CD14-positive monocyte (primary cell): ENCODE measurements around the gene RAB11FIP3. TPM values are rescaled to one million over a fixed set of nuclear protein-coding genes. Genes with fewer than 3 reads are reported as not detected.

Source experiments
- DNase-seq, 3 donors: peaks; one replicate each; pipeline ENCODE4 v3.0.0-alpha.2; 2011 to 2022
- H2AFZ ChIP-seq: 2 replicates; pipeline ENCODE4 v1.6.0; 2012; ENCODE audit warnings: mild to moderate bottlenecking, low read depth, low read length, inconsistent platforms; ENCODE audit not compliant: insufficient read depth, poor library complexity, severe bottlenecking
- H3K27ac ChIP-seq, 2 donors: 1 replicate in 1 of 2; 2 replicates in 1 of 2; pipeline ENCODE4 v1.5.1; 2012 to 2013; ENCODE audit warnings: low read length in 2 of 2, control low read depth in 1 of 2, inconsistent platforms in 1 of 2, low read depth in 1 of 2, mild to moderate bottlenecking in 1 of 2
- H3K27me3 ChIP-seq, 2 donors: one replicate each; pipeline versions ENCODE4 v1.6.0 to v1.6.1; 2011 to 2013; ENCODE audit warnings: low read length in 2 of 2; ENCODE audit not compliant: control insufficient read depth in 2 of 2, insufficient read depth in 2 of 2
- H3K36me3 ChIP-seq, 2 donors: replicated peaks in 1 of 2; 1 replicate in 1 of 2; 2 replicates in 1 of 2; pipeline versions ENCODE4 v1.5.1 to v1.6.1; 2012 to 2013; ENCODE audit warnings: low read length in 2 of 2, control low read depth in 1 of 2, inconsistent platforms in 1 of 2, mild to moderate bottlenecking in 1 of 2; ENCODE audit not compliant: insufficient read depth in 2 of 2, control insufficient read depth in 1 of 2
- H3K4me1 ChIP-seq, 2 donors: 1 replicate in 1 of 2; 2 replicates in 1 of 2; pipeline versions ENCODE4 v1.5.1 to v1.6.1; 2012 to 2013; ENCODE audit warnings: low read length in 2 of 2, control low read depth in 1 of 2, inconsistent platforms in 1 of 2, mild to moderate bottlenecking in 1 of 2, moderate library complexity in 1 of 2; ENCODE audit not compliant: insufficient read depth in 2 of 2, control insufficient read depth in 1 of 2
- H3K4me2 ChIP-seq: replicated peaks from 2 replicates; pipeline ENCODE3; 2012; ENCODE audit warnings: low read length, moderate library complexity, mild to moderate bottlenecking; ENCODE audit not compliant: poor library complexity, severe bottlenecking; ENCODE audit errors: extremely low read depth
- H3K4me3 ChIP-seq, 3 experiments: fragments of 200-600 bp in 1 of 3; sonication (generic) in 1 of 3; replicated peaks in 1 of 3; 1 replicate in 2 of 3; 2 replicates in 1 of 3; pipeline ENCODE4 v1.5.1; 2011 to 2013; ENCODE audit warnings: low read length in 3 of 3, mild to moderate bottlenecking in 3 of 3, control low read depth in 2 of 3, low read depth in 2 of 3, inconsistent platforms in 1 of 3, moderate library complexity in 1 of 3
- H3K79me2 ChIP-seq: 2 replicates; pipeline ENCODE4 v1.6.0; 2012; ENCODE audit warnings: mild to moderate bottlenecking, control low read depth, inconsistent platforms, low read length, moderate library complexity; ENCODE audit not compliant: insufficient read depth
- H3K9ac ChIP-seq: 2 replicates; pipeline ENCODE4 v1.6.0; 2017; ENCODE audit warnings: low read length, mild to moderate bottlenecking; ENCODE audit not compliant: insufficient read depth, poor library complexity, severe bottlenecking
- H3K9me3 ChIP-seq, 2 donors: replicated peaks in 1 of 2; 1 replicate in 1 of 2; 2 replicates in 1 of 2; pipeline versions ENCODE4 v1.5.1 to v1.6.1; 2012 to 2013; ENCODE audit warnings: low read length in 2 of 2, control low read depth in 1 of 2; ENCODE audit not compliant: control insufficient read depth in 1 of 2, insufficient read depth in 1 of 2
- H4K20me1 ChIP-seq: 2 replicates; pipeline ENCODE4 v1.6.0; 2012; ENCODE audit warnings: mild to moderate bottlenecking, low read length, control low read depth, moderate library complexity; ENCODE audit not compliant: insufficient read depth
- H3K27ac Mint-ChIP-seq, 7 donors: one replicate each; pipeline ENCODE4 v1.8.0; 2020; ENCODE audit warnings: mild to moderate bottlenecking in 7 of 7, mixed read lengths in 7 of 7, moderate library complexity in 6 of 7, inconsistent platforms in 2 of 7
- H3K27me3 Mint-ChIP-seq, 3 donors: one replicate each; pipeline ENCODE4 v1.8.0; 2021 to 2022; ENCODE audit warnings: low read depth in 3 of 3, mild to moderate bottlenecking in 3 of 3, mixed read lengths in 3 of 3, moderate library complexity in 3 of 3, inconsistent platforms in 1 of 3
- H3K36me3 Mint-ChIP-seq, 2 donors: one replicate each; pipeline ENCODE4 v1.8.0; 2020; ENCODE audit warnings: mixed read lengths in 2 of 2, inconsistent platforms in 1 of 2, mild to moderate bottlenecking in 1 of 2
- H3K4me1 Mint-ChIP-seq: one replicate; pipeline ENCODE4 v1.8.0; 2020; ENCODE audit warnings: mild to moderate bottlenecking, mixed read lengths
- H3K4me3 Mint-ChIP-seq, 2 donors: one replicate each; pipeline ENCODE4 v1.8.0; 2020; ENCODE audit warnings: mild to moderate bottlenecking in 2 of 2, mixed read lengths in 2 of 2, moderate library complexity in 1 of 2
- H3K9me3 Mint-ChIP-seq, 7 donors: one replicate each; pipeline ENCODE4 v1.8.0; 2020 to 2022; ENCODE audit warnings: mixed read lengths in 7 of 7, mild to moderate bottlenecking in 6 of 7, moderate library complexity in 6 of 7, inconsistent platforms in 2 of 7
- CTCF ChIP-seq: fragments of 200-600 bp; IDR thresholded peaks from one replicate; pipeline ENCODE4 v1.8.0; 2022; ENCODE audit warnings: antibody characterized with exemption, mild to moderate bottlenecking
- WGBS: methylation state at CpG from one replicate; pipeline ENCODE4 v1.1.5; 2013; ENCODE audit warnings: missing lambda C conversion rate; ENCODE audit not compliant: insufficient coverage; 5-methylcytosine and 5-hydroxymethylcytosine counted together
- intact Hi-C, 2 donors: fragments of 100-400 bp; cut with micrococcal nuclease; formaldehyde crosslinking; loops; one replicate each; pipeline versions ENCODE4 v1.15.0 to v1.15.1; 2023
- polyA plus RNA-seq, 3 donors: library from polyadenylated mRNA; depleted of rRNA in 1 of 3; unstranded in 2 of 3; stranded (reverse) in 1 of 3; fragments of 300-500 nt in 2 of 3; fragments of >200 nt in 1 of 3; fragmentation: Illumina TruSeq in 2 of 3; gene quantifications; 1 replicate in 2 of 3; 2 replicates in 1 of 3; pipeline ENCODE4 v1.2.3, GENCODE V29; 2012 to 2021

Gene RAB11FIP3
- polyA plus RNA-seq, 3 donors: 0.37 to 7.5 (median 0.49) TPM

GRCh38 chr16:379961-380761 lies 45.3 kb upstream of the RAB11FIP3 start:
- WGBS: 87% methylated on average over 14 of the region's 27 CpGs
- peak overlapping the region; percentile 76 for H3K9ac ChIP-seq
- H3K36me3 ChIP-seq: peaks cover 23 to 27% of the 10 kb centered on the region in 2 donors
- peaks cover 32% of the 10 kb centered on the region for H4K20me1 ChIP-seq
- no peak for TF ChIP-seq CTCF
- no peak overlapping the region for H2AFZ ChIP-seq
- DNase-seq: no peak
- Mint-ChIP-seq H3K27ac (peak overlapping the region in 1 of 7 donors; percentile 10), H3K36me3 (peaks cover 12 to 23% of the 10 kb centered on the region in 2 donors), H3K4me3 (peak overlapping the region; percentile 63 to 88), H3K9me3 (no peaks in the 10 kb centered on the region), H3K27me3 (peaks cover 0 to 14% (median 9%) of the 10 kb centered on the region in 3 donors), H3K4me1 (peaks cover 35% of the 10 kb centered on the region)
- peak overlapping the region in 1 of 3 experiments; percentile 87 for H3K4me3 ChIP-seq
- H3K27ac ChIP-seq: no peak overlapping the region
- intact Hi-C loops: no loop called here
- peak overlapping the region; percentile 95 for H3K4me2 ChIP-seq
- peaks cover 39 to 46% of the 10 kb centered on the region in 2 donors for H3K4me1 ChIP-seq
- peaks cover 35% of the 10 kb centered on the region for H3K79me2 ChIP-seq
- H3K27me3 ChIP-seq: no peaks in the 10 kb centered on the region
- no peaks in the 10 kb centered on the region for H3K9me3 ChIP-seq

GRCh38 chr16:380762-381011 lies 44.8 kb upstream of the RAB11FIP3 start:
- Histone ChIP-seq H2AFZ (peak overlapping the region; percentile 71), H3K79me2 (peaks cover 35% of the 10 kb centered on the region), H3K4me1 (peaks cover 39 to 46% of the 10 kb centered on the region in 2 donors), H3K4me2 (peak overlapping the region; percentile 95), H3K36me3 (peaks cover 20 to 22% of the 10 kb centered on the region in 2 donors), H3K9me3 (no peaks in the 10 kb centered on the region), H3K4me3 (peak overlapping the region; percentile 78 to 88 (median 87)), H3K27me3 (no peaks in the 10 kb centered on the region), H4K20me1 (peaks cover 32% of the 10 kb centered on the region), H3K9ac (peak overlapping the region; percentile 76), H3K27ac (no peak overlapping the region)
- 16% methylated on average over 11 of the region's 12 CpGs for WGBS
- Mint-ChIP-seq H3K27me3 (peaks cover 0 to 14% (median 9%) of the 10 kb centered on the region in 3 donors), H3K27ac (no peak overlapping the region), H3K36me3 (peaks cover 10 to 17% of the 10 kb centered on the region in 2 donors), H3K4me1 (peaks cover 35% of the 10 kb centered on the region), H3K4me3 (peak overlapping the region; percentile 80 to 88), H3K9me3 (no peaks in the 10 kb centered on the region)
- TF ChIP-seq CTCF: no peak
- intact Hi-C loops: no loop called here
- no peak for DNase-seq
